GM12892 (cell line): Measurements from ENCODE around the gene CBX2.

Experiments
- POLR2A ChIP-seq: IDR thresholded peaks from 2 replicates; pipeline ENCODE4 v1.6.1; 2011; ENCODE audit warnings: low read depth, low read length, control low read depth
- POLR2AphosphoS5 ChIP-seq: IDR thresholded peaks from 2 replicates; pipeline ENCODE4 v1.6.1; 2011; ENCODE audit warnings: low read depth, low read length, control low read depth

GRCh38 chr17:79745641-79746105, 32.3 kb upstream of the CBX2 start:
- TF ChIP-seq POLR2A: no peak
- no peak for TF ChIP-seq POLR2AphosphoS5
